Mucosa of descending colon (tissue), 3 donors: Measurements from ENCODE around the gene SLC29A2. TPM values are rescaled to one million over a fixed set of nuclear protein-coding genes. Genes with fewer than 3 reads are reported as not detected.
"Not testable (repeated sequence)": the region's sequence is repeated elsewhere in the genome, so short reads cannot be mapped to it uniquely, and the experiment has no call there.

Source experiments
- ATAC-seq: fragments of 200-7000 bp; cut with Tn5 transposase; one replicate; pipeline ENCODE4 v1.9.1; 2020; ENCODE audit warnings: mild to moderate bottlenecking, moderate library complexity
- DNase-seq, 3 donors: peaks; one replicate each; pipeline ENCODE4 v3.0.0-alpha.2; 2020
- H3K36me3 ChIP-seq: fragments of 200-600 bp; one replicate; pipeline ENCODE4 v1.8.0; 2021; ENCODE audit warnings: low read depth, mild to moderate bottlenecking
- H3K4me1 ChIP-seq: fragments of 200-600 bp; one replicate; pipeline ENCODE4 v1.8.0; 2021; ENCODE audit warnings: low read depth, mild to moderate bottlenecking
- H3K4me3 ChIP-seq: fragments of 200-600 bp; one replicate; pipeline ENCODE4 v1.8.0; 2021; ENCODE audit warnings: mild to moderate bottlenecking
- H3K9me3 ChIP-seq: fragments of 200-600 bp; one replicate; pipeline ENCODE4 v1.8.0; 2021; ENCODE audit warnings: mild to moderate bottlenecking
- CTCF ChIP-seq: fragments of 200-600 bp; IDR thresholded peaks from one replicate; pipeline ENCODE4 v1.8.0; 2022; ENCODE audit warnings: antibody characterized with exemption, mild to moderate bottlenecking
- intact Hi-C, 2 donors: fragments of 100-400 bp; cut with DNase I in 1 of 2; cut with micrococcal nuclease in 1 of 2; formaldehyde crosslinking; loops; one replicate each; pipeline versions ENCODE4 v1.11.0 to v1.11.1; 2022; cut with DNase I, micrococcal nuclease
- total RNA-seq, 3 donors: library from RNA; stranded (reverse); fragmentation: NEBNext Ultra II Directional in 2 of 3; extraction: Animal tissue kit (Norgen Biotek cat#: 25700) in 2 of 3; gene quantifications; one replicate each; pipeline versions ENCODE4 v1.2.1 to v1.2.4, GENCODE V29; 2021 to 2023
- donor health status: DM: no; HTN: no; CAD: no; lungs with moderate emphysema.
- donor health status: DM: no; HTN: no; CAD: no.
- donor health status: DM: no; HTN: yes; CAD: no.

Gene SLC29A2
- total RNA-seq, 3 donors from 2014 or later = 10.3 to 22.6 (median 14.9) TPM

- H3K36me3 ChIP-seq = no peaks in the 10 kb centered on the region
- no peak for TF ChIP-seq CTCF
- intact Hi-C loops = no loop called here
- ATAC-seq (no peak), DNase-seq (no peak)
- peaks cover 11% of the 10 kb centered on the region for H3K4me1 ChIP-seq
- no peaks in the 10 kb centered on the region for H3K9me3 ChIP-seq
- no peak overlapping the region for H3K4me3 ChIP-seq
These were observed 46.3 kb downstream of the SLC29A2 start for GRCh38 chr11:66325263-66325671.

- Histone ChIP-seq H3K4me3 (no peak overlapping the region), H3K4me1 (peaks cover 11% of the 10 kb centered on the region), H3K36me3 (no peaks in the 10 kb centered on the region), H3K9me3 (no peaks in the 10 kb centered on the region)
- intact Hi-C loops = no loop called here
- no peak for ATAC-seq
- no peak for DNase-seq
- TF ChIP-seq CTCF = no peak
These were observed 46.9 kb downstream of the SLC29A2 start for GRCh38 chr11:66324664-66325063.

- Histone ChIP-seq H3K4me1 (peaks cover 9% of the 10 kb centered on the region), H3K36me3 (no peaks in the 10 kb centered on the region), H3K9me3 (no peaks in the 10 kb centered on the region), H3K4me3 (no peak overlapping the region)
- TF ChIP-seq CTCF = no peak
- ATAC-seq = no peak
- intact Hi-C loops = no loop called here
- DNase-seq = no peak
These were observed 47.9 kb downstream of the SLC29A2 start for GRCh38 chr11:66323684-66324083.

- DNase-seq (peak in 1 of 3 donors; percentile 64), ATAC-seq (peak; percentile 6)
- H3K36me3 ChIP-seq = no peaks in the 10 kb centered on the region
- TF ChIP-seq CTCF = no peak
- peaks cover 6% of the 10 kb centered on the region for H3K4me1 ChIP-seq
- intact Hi-C loops = no loop called here
- H3K9me3 ChIP-seq = no peaks in the 10 kb centered on the region
- H3K4me3 ChIP-seq = no peak overlapping the region
These were observed 48.7 kb downstream of the SLC29A2 start for GRCh38 chr11:66322732-66323427.

- Histone ChIP-seq H3K36me3 (no peaks in the 10 kb centered on the region), H3K4me1 (peaks cover 5% of the 10 kb centered on the region), H3K9me3 (no peaks in the 10 kb centered on the region), H3K4me3 (no peak overlapping the region)
- no peak for TF ChIP-seq CTCF
- intact Hi-C loops = no loop called here
- ATAC-seq (no peak), DNase-seq (no peak)
These were observed 50.0 kb downstream of the SLC29A2 start for GRCh38 chr11:66321606-66322005.

- ATAC-seq, DNase-seq, H3K4me3 ChIP-seq, intact Hi-C loops, H3K9me3 ChIP-seq, H3K4me1 ChIP-seq, H3K36me3 ChIP-seq: not testable (repeated sequence)
These were observed 50.8 kb downstream of the SLC29A2 start for GRCh38 chr11:66320748-66321147.

GRCh38 chr11:66320289-66320688 is 51.3 kb downstream of the SLC29A2 start:
- ATAC-seq, intact Hi-C loops, H3K36me3 ChIP-seq, H3K9me3 ChIP-seq, H3K4me1 ChIP-seq, H3K4me3 ChIP-seq, DNase-seq: not testable (repeated sequence)
